ENCODE data around the gene CFAP65.

The CFAP65 gene

DNA sequence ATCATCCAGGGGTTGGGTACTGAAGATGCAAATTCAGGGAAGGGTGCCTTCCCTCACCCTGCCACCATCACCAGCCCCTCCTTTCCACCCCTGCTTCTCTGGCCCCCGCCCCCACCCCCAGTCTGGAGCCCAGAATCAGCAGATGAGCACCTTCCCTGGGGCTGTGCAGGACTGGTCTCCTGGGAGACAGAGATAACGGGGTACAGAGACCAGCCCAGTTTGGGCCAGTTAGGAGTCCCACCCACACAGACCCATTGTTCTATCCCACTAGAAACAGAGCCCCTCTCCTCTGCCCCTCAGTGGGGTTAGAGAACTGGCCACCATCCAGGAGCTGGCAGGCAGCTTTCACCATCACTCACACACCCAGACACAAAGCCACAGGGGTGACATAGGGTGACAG is 43.6 kb downstream of the CFAP65 start:
- H3K4me3 ChIP-seq (ENCODE audit: low read length), result no peak overlapping the region
- TF ChIP-seq, protein P1, sequence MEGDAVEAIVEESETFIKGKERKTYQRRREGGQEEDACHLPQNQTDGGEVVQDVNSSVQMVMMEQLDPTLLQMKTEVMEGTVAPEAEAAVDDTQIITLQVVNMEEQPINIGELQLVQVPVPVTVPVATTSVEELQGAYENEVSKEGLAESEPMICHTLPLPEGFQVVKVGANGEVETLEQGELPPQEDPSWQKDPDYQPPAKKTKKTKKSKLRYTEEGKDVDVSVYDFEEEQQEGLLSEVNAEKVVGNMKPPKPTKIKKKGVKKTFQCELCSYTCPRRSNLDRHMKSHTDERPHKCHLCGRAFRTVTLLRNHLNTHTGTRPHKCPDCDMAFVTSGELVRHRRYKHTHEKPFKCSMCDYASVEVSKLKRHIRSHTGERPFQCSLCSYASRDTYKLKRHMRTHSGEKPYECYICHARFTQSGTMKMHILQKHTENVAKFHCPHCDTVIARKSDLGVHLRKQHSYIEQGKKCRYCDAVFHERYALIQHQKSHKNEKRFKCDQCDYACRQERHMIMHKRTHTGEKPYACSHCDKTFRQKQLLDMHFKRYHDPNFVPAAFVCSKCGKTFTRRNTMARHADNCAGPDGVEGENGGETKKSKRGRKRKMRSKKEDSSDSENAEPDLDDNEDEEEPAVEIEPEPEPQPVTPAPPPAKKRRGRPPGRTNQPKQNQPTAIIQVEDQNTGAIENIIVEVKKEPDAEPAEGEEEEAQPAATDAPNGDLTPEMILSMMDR (IDR thresholded peaks at IDR 0.05; ENCODE audit: insufficient read depth, low read depth, low read length, missing control alignments), result no peak
- DNase-seq (ENCODE audit: low read depth), result no peak

DNA sequence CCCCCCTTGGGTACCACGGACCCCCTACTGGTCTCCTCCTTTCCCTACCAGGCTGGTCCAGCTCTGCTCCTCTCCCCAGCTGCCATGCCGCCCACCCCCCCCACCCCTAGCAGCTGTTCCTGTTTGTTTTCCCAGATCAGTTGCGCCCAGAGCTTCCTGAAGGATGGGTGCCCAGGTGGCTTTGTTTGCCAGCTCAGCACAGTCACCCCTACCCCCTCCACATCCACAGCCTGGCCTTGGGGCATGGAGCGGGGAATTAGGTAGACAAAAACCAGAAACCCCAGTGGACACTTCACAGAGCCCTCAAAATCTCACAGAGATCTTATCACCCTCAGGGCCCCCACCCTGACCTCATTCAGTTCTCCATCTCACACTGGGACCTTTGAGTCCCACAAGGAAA is 44.4 kb downstream of the CFAP65 start:
- DNase-seq (ENCODE audit: low read depth), result no peak
- TF ChIP-seq, protein P1 (IDR thresholded peaks at IDR 0.05; ENCODE audit: insufficient read depth, low read depth, low read length, missing control alignments), result no peak

DNA sequence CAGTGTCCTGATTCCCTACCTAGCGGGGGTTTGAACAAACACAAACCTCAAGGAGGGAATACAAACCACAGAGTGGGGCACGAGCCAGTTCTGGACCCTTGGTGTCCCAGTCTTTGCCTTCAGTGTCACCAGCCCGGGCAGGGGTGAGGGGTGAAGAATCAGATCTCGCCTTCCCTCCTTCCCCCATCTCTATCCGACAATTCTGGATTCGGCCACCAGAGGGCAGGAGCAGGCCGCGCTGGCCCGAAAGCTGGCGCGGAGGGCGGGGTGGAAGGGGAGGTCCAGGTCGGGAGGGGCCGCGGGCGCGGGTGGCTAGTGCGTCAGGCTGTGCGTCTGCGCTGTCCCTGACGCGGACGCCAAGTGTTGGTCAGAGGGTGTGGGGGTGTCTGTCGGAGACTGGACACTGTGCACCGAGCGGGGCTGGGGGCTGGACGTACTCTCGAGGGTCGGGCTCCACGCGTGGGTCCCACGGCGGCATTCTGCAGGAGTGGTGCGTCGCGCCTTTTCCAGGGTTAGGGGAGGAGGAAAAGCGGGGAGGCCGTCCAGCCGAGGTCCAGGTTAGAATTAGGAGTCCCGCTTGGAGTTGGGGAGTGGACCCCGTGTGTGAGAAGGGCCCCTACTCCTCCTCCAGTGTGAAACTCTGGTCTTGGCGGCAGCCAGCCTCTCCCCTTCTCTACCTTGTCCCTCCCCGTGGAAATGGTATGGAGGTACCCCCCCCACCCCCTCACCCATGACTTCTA is 45.2 kb downstream of the CFAP65 start:
- peak overlapping the region; percentile 31 for H3K4me3 ChIP-seq (ENCODE audit: low read length)
- DNase-seq (ENCODE audit: low read depth), result peak; percentile 79
- TF ChIP-seq, protein P1 (IDR thresholded peaks at IDR 0.05; ENCODE audit: insufficient read depth, low read depth, low read length, missing control alignments), result peak; percentile 78

More for the DNA sequence above, 44.4 kb downstream of the CFAP65 start:
- no peak overlapping the region for H3K4me3 ChIP-seq (ENCODE audit: low read length)

DNA sequence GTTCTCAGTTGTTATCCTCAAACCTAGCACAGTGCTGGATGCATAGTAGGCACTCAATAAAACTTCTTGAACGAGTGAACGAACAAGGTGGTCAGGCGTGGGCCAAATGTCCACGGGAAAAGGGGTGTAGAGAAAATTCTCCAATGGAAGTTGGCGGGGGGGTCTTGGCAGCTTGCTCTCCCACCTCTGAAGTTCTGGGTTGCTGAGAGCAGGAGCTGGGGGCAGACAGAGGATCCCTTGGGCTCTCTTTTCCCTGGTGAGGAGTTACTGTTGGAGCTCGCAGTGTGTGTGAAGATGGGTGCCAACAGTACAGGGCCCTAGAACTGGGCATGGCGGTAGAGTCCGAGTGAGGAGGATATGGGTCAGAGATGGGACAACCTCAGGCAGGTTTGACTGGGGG is 45.8 kb downstream of the CFAP65 start:
- no peak overlapping the region for H3K4me3 ChIP-seq (ENCODE audit: low read length)
- TF ChIP-seq, protein P1 (IDR thresholded peaks at IDR 0.05; ENCODE audit: insufficient read depth, low read depth, low read length, missing control alignments), result no peak
- DNase-seq (ENCODE audit: low read depth), result no peak

DNA sequence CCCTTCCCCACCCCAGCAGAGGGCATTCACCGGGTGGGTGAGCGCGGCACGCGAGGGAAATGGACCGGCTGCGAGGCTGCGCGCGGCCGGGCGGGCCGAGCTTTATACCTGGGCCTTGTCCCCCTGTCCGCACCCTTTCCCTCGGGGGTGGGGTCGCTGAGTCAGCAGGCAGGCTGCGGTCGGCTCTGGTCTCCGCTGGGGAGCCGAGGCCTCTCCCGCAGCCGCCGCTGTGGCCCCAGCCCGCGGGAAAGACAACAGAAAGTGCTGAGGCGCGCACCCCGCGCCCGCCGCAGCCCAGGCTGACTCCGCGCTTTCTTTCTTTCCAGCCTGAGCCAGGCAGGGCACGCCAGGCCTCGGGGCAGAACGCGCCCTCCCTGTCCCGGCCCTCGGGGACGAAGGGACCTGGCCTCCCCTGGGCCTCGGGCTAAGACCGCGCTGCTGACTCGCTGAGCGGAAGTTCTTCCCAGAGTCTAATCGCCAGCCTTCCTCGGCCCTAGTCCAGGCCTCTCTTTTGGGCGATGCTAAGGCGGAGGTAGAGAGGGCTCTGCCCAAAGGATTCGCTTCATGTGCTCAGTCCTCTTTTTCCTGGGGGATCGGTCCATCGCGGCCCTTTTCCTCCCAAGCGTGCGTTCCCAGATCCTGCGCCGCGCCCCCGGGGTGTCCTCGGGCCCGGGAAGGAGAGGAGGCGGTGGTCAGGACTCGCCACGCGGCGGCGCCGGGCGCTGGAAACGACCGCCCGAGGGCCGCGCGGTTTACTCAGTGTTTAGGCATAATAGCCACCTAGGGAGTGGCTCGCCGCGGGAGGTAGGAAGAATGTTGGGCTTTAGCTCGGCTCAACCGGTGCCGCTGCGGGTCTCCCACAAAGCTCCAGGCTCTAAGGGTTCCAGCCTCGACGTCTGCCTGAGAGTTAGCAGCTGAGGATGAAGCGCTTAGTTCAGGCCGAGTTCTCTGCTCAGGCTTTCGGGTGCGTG is 47.7 kb downstream of the CFAP65 start, which contains the start of gene CRYBA2:
TSS of gene CRYBA2 (minus strand) at position 78 of the 971 bp plus-strand sequence. CDS start 246 bp downstream, outside the sequence.
- DNase-seq (ENCODE audit: low read depth), result peak; percentile 44
- TF ChIP-seq, protein P1 (IDR thresholded peaks at IDR 0.05; ENCODE audit: insufficient read depth, low read depth, low read length, missing control alignments), result no peak
- peak within 1 kb of the TSS; percentile 23 for H3K4me3 ChIP-seq (ENCODE audit: low read length)

DNA sequence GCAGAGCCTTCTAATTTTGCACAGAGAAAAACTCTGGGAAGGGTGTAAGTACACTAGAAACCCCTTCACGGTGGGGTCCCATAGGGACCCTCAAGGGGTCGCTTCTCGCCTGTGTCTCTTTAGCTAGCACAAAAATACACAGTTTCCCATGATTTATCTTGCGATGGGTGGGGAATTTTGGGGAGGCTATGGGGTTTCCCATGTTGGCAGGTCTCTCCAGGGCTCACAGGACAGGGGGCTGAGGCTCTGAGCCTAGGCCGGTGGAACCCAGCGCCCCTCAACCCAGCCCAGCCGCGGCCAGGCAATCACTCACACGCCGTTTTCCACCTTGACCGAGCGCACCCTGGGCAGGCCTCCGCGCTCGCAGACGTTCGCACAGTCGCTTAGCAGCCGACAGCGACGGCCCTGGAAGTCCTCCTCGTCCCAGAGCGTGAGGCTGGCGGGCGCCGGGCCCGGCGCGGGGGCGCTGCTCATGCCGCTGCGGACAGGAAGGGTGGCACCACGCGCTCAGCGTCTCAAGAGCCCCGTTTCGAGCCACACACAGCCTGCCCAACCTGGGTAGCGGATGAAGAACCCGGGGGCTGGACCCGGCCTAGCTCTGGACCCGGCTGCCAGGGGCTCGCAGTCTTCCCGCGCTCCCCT is 48.5 kb downstream of the CFAP65 start:
- no peak for DNase-seq (ENCODE audit: low read depth)
- TF ChIP-seq, protein P1 (IDR thresholded peaks at IDR 0.05; ENCODE audit: insufficient read depth, low read depth, low read length, missing control alignments), result no peak
- H3K4me3 ChIP-seq (ENCODE audit: low read length), result no peak overlapping the region
